Tibial nerve (tissue), 4 donors: ENCODE measurements around the gene HTR1D.

Source experiments
- EP300 ChIP-seq, 2 donors: sonication (generic); formaldehyde crosslinking; IDR thresholded peaks; one replicate each; pipeline ENCODE4 v1.6.1; 2017; ENCODE audit warnings: antibody characterized with exemption in 2 of 2, mild to moderate bottlenecking in 1 of 2
- POLR2A ChIP-seq, 2 donors: fragments of 450-650 bp; IDR thresholded peaks; one replicate each; pipeline ENCODE4 v1.6.1; 2017; ENCODE audit warnings: antibody characterized with exemption in 2 of 2, mild to moderate bottlenecking in 2 of 2, moderate library complexity in 2 of 2
- TF ChIP-seq, protein P1 (sequence below), 5 experiments: fragments of 200-600 bp in 3 of 5; fragments of 450-650 bp in 2 of 5; sonication (generic) in 3 of 5; IDR thresholded peaks; one replicate each; pipeline ENCODE4 v1.5.1; 2016 to 2019; ENCODE audit warnings: antibody characterized with exemption in 5 of 5, mild to moderate bottlenecking in 3 of 5, moderate library complexity in 2 of 5

DNA sequence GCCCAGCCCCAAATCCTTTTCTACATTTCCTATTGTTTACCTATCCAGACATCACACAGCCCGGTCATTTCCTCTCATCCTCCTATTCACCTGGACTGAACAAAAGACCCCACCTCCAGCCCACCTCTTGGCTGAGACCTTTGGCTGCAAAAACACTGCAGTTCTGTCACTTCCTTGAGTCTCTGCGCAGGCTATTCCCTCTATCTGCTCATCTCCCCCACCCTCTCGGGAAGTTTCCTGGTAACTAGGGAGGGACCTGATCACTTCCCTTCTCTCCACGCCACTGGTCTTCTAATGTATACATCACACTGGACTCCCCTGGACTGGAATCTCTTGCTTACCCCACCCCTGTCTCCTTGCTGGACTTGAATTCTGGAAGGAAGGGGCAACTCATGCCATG lies 5.3 kb downstream of the HTR1D start:
- TF ChIP-seq, protein P1, sequence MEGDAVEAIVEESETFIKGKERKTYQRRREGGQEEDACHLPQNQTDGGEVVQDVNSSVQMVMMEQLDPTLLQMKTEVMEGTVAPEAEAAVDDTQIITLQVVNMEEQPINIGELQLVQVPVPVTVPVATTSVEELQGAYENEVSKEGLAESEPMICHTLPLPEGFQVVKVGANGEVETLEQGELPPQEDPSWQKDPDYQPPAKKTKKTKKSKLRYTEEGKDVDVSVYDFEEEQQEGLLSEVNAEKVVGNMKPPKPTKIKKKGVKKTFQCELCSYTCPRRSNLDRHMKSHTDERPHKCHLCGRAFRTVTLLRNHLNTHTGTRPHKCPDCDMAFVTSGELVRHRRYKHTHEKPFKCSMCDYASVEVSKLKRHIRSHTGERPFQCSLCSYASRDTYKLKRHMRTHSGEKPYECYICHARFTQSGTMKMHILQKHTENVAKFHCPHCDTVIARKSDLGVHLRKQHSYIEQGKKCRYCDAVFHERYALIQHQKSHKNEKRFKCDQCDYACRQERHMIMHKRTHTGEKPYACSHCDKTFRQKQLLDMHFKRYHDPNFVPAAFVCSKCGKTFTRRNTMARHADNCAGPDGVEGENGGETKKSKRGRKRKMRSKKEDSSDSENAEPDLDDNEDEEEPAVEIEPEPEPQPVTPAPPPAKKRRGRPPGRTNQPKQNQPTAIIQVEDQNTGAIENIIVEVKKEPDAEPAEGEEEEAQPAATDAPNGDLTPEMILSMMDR (IDR thresholded peaks at IDR 0.05) = no peak
- TF ChIP-seq EP300 (IDR thresholded peaks at IDR 0.05) = no peak
- no peak for TF ChIP-seq POLR2A (IDR thresholded peaks at IDR 0.05)
